Epidermal melanocyte (primary cell): ENCODE data around the gene LYZL6.
"Not testable (repeated sequence)": the region's sequence is repeated elsewhere in the genome, so short reads cannot be mapped to it uniquely, and the experiment has no call there.

ENCODE experiments used
- DNase-seq: peaks from one replicate; pipeline ENCODE4 v3.0.0; 2011; ENCODE audit warnings: low spot score; ENCODE audit not compliant: insufficient read length

The LYZL6 gene

GRCh38 chr17:35907691-35908090 lies 35.8 kb downstream of the LYZL6 start:
- DNase-seq, result no peak

- no peak for DNase-seq
Measured at GRCh38 chr17:35906926-35907637, 36.4 kb downstream of the LYZL6 start.

- no peak for DNase-seq
Measured at GRCh38 chr17:35906191-35906925, 37.2 kb downstream of the LYZL6 start.

GRCh38 chr17:35903451-35903850 lies 40.1 kb downstream of the LYZL6 start:
- no peak for DNase-seq

GRCh38 chr17:35901631-35902175 lies 41.8 kb downstream of the LYZL6 start:
- no peak for DNase-seq

- no peak for DNase-seq
Measured at GRCh38 chr17:35900708-35901480, 42.6 kb downstream of the LYZL6 start.

GRCh38 chr17:35900280-35900679 lies 43.2 kb downstream of the LYZL6 start:
- DNase-seq, result no peak

- DNase-seq, result no peak
Measured at GRCh38 chr17:35898283-35899070, 45.0 kb downstream of the LYZL6 start.

GRCh38 chr17:35897772-35898171 lies 45.7 kb downstream of the LYZL6 start:
- DNase-seq, result not testable (repeated sequence)

- no peak for DNase-seq
Measured at GRCh38 chr17:35895636-35896587, 47.6 kb downstream of the LYZL6 start.

- DNase-seq, result no peak
Measured at GRCh38 chr17:35894206-35894605, 49.3 kb downstream of the LYZL6 start.

- no peak for DNase-seq
Measured at GRCh38 chr17:35893751-35894150, 49.8 kb downstream of the LYZL6 start.

GRCh38 chr17:35892091-35893035 lies 51.1 kb downstream of the LYZL6 start:
- DNase-seq, result no peak

- no peak for DNase-seq
Measured at GRCh38 chr17:35891269-35891668, 52.2 kb downstream of the LYZL6 start.

GRCh38 chr17:35890774-35891155 lies 52.7 kb downstream of the LYZL6 start:
- DNase-seq, result no peak

- peak; percentile 35 for DNase-seq
Measured at GRCh38 chr17:35889818-35890773, 53.4 kb downstream of the LYZL6 start.

GRCh38 chr17:35889241-35889640 lies 54.3 kb downstream of the LYZL6 start:
- no peak for DNase-seq
